ENCODE data around the gene RHOBTB1.

RHOBTB1 gene

DNA sequence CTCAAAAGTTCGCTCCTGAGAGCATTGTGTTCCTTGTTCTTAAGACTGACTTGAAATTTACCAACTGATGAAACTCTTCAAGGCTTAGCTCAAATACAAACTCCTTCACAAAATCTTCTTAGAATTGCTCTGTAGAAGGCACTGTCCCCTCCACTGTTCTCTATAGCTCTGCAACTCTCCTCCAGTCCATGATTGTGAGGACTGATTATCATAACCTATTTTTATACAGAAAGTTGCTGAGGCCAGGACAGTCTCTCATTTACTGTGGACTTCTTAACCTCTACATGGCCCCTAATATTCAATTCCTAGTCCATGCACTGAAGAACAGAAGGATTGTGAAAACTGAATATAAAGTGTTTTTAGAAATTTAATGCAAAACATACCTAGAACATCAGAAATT is 53.2 kb downstream of the RHOBTB1 start:
- TF ChIP-seq, protein P1, sequence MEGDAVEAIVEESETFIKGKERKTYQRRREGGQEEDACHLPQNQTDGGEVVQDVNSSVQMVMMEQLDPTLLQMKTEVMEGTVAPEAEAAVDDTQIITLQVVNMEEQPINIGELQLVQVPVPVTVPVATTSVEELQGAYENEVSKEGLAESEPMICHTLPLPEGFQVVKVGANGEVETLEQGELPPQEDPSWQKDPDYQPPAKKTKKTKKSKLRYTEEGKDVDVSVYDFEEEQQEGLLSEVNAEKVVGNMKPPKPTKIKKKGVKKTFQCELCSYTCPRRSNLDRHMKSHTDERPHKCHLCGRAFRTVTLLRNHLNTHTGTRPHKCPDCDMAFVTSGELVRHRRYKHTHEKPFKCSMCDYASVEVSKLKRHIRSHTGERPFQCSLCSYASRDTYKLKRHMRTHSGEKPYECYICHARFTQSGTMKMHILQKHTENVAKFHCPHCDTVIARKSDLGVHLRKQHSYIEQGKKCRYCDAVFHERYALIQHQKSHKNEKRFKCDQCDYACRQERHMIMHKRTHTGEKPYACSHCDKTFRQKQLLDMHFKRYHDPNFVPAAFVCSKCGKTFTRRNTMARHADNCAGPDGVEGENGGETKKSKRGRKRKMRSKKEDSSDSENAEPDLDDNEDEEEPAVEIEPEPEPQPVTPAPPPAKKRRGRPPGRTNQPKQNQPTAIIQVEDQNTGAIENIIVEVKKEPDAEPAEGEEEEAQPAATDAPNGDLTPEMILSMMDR (IDR thresholded peaks at IDR 0.05; ENCODE audit: low read depth, low read length): no peak
- Histone ChIP-seq H3K79me2 (ENCODE audit: low read length) (no peaks in the 10 kb centered on the region), H3K4me1 (ENCODE audit: low read length) (no peaks in the 10 kb centered on the region), H3K9me3 (ENCODE audit: insufficient read depth, low read length) (no peaks in the 10 kb centered on the region), H3K4me2 (ENCODE audit: low read length) (no peak overlapping the region), H3K9ac (ENCODE audit: low read length) (no peak overlapping the region), H2AFZ (ENCODE audit: low read depth, low read length) (no peak overlapping the region), H3K27me3 (ENCODE audit: low read depth, low read length) (no peaks in the 10 kb centered on the region), H3K4me3 (ENCODE audit: low read length) (no peak overlapping the region), H4K20me1 (ENCODE audit: insufficient read depth, low read length) (no peaks in the 10 kb centered on the region), H3K36me3 (replicated peaks; ENCODE audit: low read depth, low read length) (no peaks in the 10 kb centered on the region), H3K27ac (ENCODE audit: low read length) (no peak overlapping the region)

DNA sequence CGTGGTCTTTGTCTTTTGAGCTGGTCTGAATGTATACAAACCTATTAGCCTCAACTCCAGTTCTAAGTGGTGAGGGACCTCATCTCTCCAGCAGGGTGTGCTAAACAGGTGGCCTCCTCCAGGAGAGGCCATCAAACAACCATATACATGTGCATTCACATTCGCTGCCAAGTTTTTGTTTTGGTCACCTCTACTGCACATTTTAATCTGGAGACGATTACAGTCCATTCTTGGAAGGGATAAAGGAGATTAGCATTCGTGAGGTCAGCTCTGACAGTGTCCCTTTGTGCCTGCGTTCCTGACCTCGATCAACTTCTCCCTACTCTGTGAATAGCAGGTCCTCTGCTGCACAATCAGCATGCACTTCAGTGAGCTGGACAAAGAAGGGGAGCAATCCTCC is 60.8 kb downstream of the RHOBTB1 start:
- Histone ChIP-seq H3K79me2 (ENCODE audit: low read length) (no peaks in the 10 kb centered on the region), H3K4me3 (ENCODE audit: low read length) (no peak overlapping the region), H3K27me3 (ENCODE audit: low read depth, low read length) (no peaks in the 10 kb centered on the region), H3K9ac (ENCODE audit: low read length) (no peak overlapping the region), H3K36me3 (replicated peaks; ENCODE audit: low read depth, low read length) (no peaks in the 10 kb centered on the region), H3K4me2 (ENCODE audit: low read length) (no peak overlapping the region), H4K20me1 (ENCODE audit: insufficient read depth, low read length) (no peaks in the 10 kb centered on the region), H2AFZ (ENCODE audit: low read depth, low read length) (no peak overlapping the region), H3K9me3 (ENCODE audit: insufficient read depth, low read length) (no peaks in the 10 kb centered on the region), H3K27ac (ENCODE audit: low read length) (no peak overlapping the region), H3K4me1 (ENCODE audit: low read length) (no peaks in the 10 kb centered on the region)
- TF ChIP-seq EZH2phosphoT487 (IDR thresholded peaks at IDR 0.05; ENCODE audit: low read depth): no peak
- TF ChIP-seq, protein P1 (IDR thresholded peaks at IDR 0.05; ENCODE audit: low read depth, low read length): peak; percentile 29; the same call in 1 of the 2 replicates

DNA sequence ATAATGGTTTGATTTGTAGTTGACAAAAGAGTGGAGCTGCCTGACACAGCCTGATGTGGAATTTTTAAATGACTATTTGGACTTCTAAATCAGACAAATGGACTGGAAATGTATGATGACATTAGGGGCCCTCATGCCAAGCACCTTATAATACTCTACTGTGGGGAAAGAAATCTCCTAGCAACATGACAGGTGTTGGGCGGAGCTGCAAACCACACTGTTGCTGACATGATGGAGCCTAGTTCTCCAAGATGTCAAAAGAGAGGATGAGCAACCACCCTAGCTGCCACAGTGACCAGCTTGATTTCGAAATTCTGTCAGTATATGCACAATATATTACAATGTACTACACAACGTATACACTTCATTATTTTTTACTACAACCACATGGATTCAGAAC is 65.8 kb downstream of the RHOBTB1 start:
- Histone ChIP-seq H3K27ac (ENCODE audit: low read length) (no peak overlapping the region), H3K9ac (ENCODE audit: low read length) (no peak overlapping the region), H3K27me3 (ENCODE audit: low read depth, low read length) (no peaks in the 10 kb centered on the region), H4K20me1 (ENCODE audit: insufficient read depth, low read length) (no peaks in the 10 kb centered on the region), H3K4me1 (ENCODE audit: low read length) (no peaks in the 10 kb centered on the region), H2AFZ (ENCODE audit: low read depth, low read length) (no peak overlapping the region), H3K9me3 (ENCODE audit: insufficient read depth, low read length) (no peaks in the 10 kb centered on the region), H3K36me3 (replicated peaks; ENCODE audit: low read depth, low read length) (no peaks in the 10 kb centered on the region), H3K4me2 (ENCODE audit: low read length) (no peak overlapping the region), H3K79me2 (ENCODE audit: low read length) (no peaks in the 10 kb centered on the region), H3K4me3 (ENCODE audit: low read length) (no peak overlapping the region)
- TF ChIP-seq EZH2phosphoT487 (IDR thresholded peaks at IDR 0.05; ENCODE audit: low read depth): no peak
- TF ChIP-seq, protein P1 (IDR thresholded peaks at IDR 0.05; ENCODE audit: low read depth, low read length): no peak

DNA sequence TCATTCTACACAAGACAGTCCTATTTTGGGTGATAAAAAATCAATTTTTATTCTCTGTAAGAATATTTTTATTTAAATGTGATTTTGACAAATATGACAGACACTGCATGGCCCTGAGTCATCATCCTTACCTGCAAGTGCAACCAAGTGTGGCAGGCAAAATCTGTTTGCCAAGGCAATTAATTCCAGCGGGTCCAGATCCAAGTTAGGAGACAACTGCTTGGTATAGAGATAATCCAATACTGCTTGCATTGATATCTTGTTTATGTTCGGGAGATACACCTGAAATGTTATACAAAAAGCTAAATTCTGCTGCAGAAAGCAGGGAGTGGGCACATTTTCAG is 66.2 kb downstream of the RHOBTB1 start:
- H3K4me2 ChIP-seq (ENCODE audit: low read length): no peak overlapping the region
- no peak overlapping the region for H3K27ac ChIP-seq (ENCODE audit: low read length)
- no peak overlapping the region for H3K4me3 ChIP-seq (ENCODE audit: low read length)
- no peak overlapping the region for H2AFZ ChIP-seq (ENCODE audit: low read depth, low read length)
- no peak overlapping the region for H3K9ac ChIP-seq (ENCODE audit: low read length)
- no peaks in the 10 kb centered on the region for H3K4me1 ChIP-seq (ENCODE audit: low read length)
- TF ChIP-seq, protein P1 (IDR thresholded peaks at IDR 0.05; ENCODE audit: low read depth, low read length): no peak
- no peak for TF ChIP-seq EZH2phosphoT487 (IDR thresholded peaks at IDR 0.05; ENCODE audit: low read depth)
- H3K9me3 ChIP-seq (ENCODE audit: insufficient read depth, low read length): no peaks in the 10 kb centered on the region
- H3K79me2 ChIP-seq (ENCODE audit: low read length): no peaks in the 10 kb centered on the region
- H3K27me3 ChIP-seq (ENCODE audit: low read depth, low read length): no peaks in the 10 kb centered on the region
- no peaks in the 10 kb centered on the region for H4K20me1 ChIP-seq (ENCODE audit: insufficient read depth, low read length)
- no peaks in the 10 kb centered on the region for H3K36me3 ChIP-seq (replicated peaks; ENCODE audit: low read depth, low read length)
